ENCODE measurements around the gene CD209. TPM values are rescaled to one million over a fixed set of nuclear protein-coding genes. Genes with fewer than 3 reads are reported as not detected.

Gene CD209
- total and polyA plus RNA-seq, 3 donors from 2014 or later: 0.55 to 5.0 (median 0.74) TPM

DNA sequence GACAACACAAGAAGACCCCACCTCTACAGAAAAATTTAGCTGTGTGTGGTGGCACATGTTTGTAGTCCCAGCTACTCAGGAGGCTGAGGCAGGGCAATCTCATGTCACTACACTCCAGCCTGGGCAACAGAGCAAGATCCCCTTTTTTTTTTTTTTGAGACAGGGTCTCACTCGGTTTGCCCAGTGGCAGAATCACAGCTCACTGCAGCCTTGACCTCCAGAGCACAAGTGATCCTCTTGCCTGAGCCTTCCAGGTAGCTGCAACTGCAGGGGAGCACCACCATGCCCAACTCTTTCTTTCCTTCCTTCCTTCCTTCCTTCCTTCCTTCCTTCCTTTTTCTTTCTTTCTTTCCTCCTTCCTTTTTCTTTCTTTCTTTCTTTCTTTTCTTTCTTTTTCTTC is 11.2 kb downstream of the CD209 start:
- Histone ChIP-seq H3K36me3 (ENCODE audit: low read depth, missing control alignments) (no peaks in the 10 kb centered on the region), H3K4me3 (no peak overlapping the region), H3K9me3 (no peaks in the 10 kb centered on the region), H3K27ac (no peak overlapping the region), H3K4me1 (no peaks in the 10 kb centered on the region), H3K27me3 (no peaks in the 10 kb centered on the region)
- DNase-seq: no peak
- no peak for TF ChIP-seq CTCF (IDR thresholded peaks at IDR 0.05)
- no peak for TF ChIP-seq POLR2A (IDR thresholded peaks at IDR 0.05)
- intact Hi-C loops (cut with DNase I; ENCODE audit: low total_unique reads): no loop called here
- WGBS, 2 donors: 45 to 77% methylated on average over 1 of the region's 1 CpG

GRCh38 chr19:7734220-7735203 is 12.8 kb downstream of the CD209 start:
- TF ChIP-seq POLR2A (IDR thresholded peaks at IDR 0.05): no peak
- TF ChIP-seq CTCF (IDR thresholded peaks at IDR 0.05): no peak
- H3K4me3 ChIP-seq: no peak overlapping the region
- WGBS, 2 donors: 66 to 71% methylated on average over 12 of the region's 12 CpGs
- DNase-seq: no peak
- intact Hi-C loops (cut with DNase I; ENCODE audit: low total_unique reads): no loop called here
- H3K27ac ChIP-seq: no peak overlapping the region
- no peaks in the 10 kb centered on the region for H3K27me3 ChIP-seq
- peaks cover 3% of the 10 kb centered on the region for H3K4me1 ChIP-seq
- no peaks in the 10 kb centered on the region for H3K9me3 ChIP-seq
- no peaks in the 10 kb centered on the region for H3K36me3 ChIP-seq (ENCODE audit: low read depth, missing control alignments)

- Histone ChIP-seq H3K27ac (no peak overlapping the region), H3K9me3 (no peaks in the 10 kb centered on the region), H3K36me3 (ENCODE audit: low read depth, missing control alignments) (no peaks in the 10 kb centered on the region), H3K4me3 (no peak overlapping the region), H3K27me3 (no peaks in the 10 kb centered on the region), H3K4me1 (peaks cover 3% of the 10 kb centered on the region)
- intact Hi-C loops (cut with DNase I; ENCODE audit: low total_unique reads): no loop called here
- TF ChIP-seq POLR2A (IDR thresholded peaks at IDR 0.05) (no peak), CTCF (IDR thresholded peaks at IDR 0.05) (no peak)
- no peak for DNase-seq
- WGBS, 2 donors: 76 to 77% methylated on average over 6 of the region's 6 CpGs
Measured at GRCh38 chr19:7733376-7733775, 14.0 kb downstream of the CD209 start.

- H3K4me3 ChIP-seq: no peak within 1 kb of the TSS
- intact Hi-C loops (cut with DNase I; ENCODE audit: low total_unique reads): no loop called here
- DNase-seq: no peak
- no peaks in the 10 kb centered on the region for H3K36me3 ChIP-seq (ENCODE audit: low read depth, missing control alignments)
- no peak for TF ChIP-seq POLR2A (IDR thresholded peaks at IDR 0.05)
- no peak for TF ChIP-seq CTCF (IDR thresholded peaks at IDR 0.05)
- H3K27ac ChIP-seq: no peak within 1 kb of the TSS
- H3K27me3 ChIP-seq: no peaks in the 10 kb centered on the region
- WGBS, 2 donors: 48 to 69% methylated on average over 9 of the region's 9 CpGs
- H3K9me3 ChIP-seq: no peaks in the 10 kb centered on the region
- peaks cover 3% of the 10 kb centered on the region for H3K4me1 ChIP-seq
Measured at GRCh38 chr19:7732045-7732444, 15.3 kb downstream of the CD209 start, which contains the start of gene CLEC4G. CLEC4G (minus strand) TSS chr19:7732110; CDS start chr19:7732102, 8 bp downstream.
